ENCODE results near the gene NFIA. TPM values are rescaled to one million over a fixed set of nuclear protein-coding genes. Genes with fewer than 3 reads are reported as not detected.

NFIA gene
- total and polyA plus RNA-seq, 9 of the 15 experiments (the other 6 are each of a cell fraction or from before 2014, with no cell fraction given), result 5.3 to 24.9 (median 9.8) TPM

- TF ChIP-seq MBD1 (CRISPR knock-in tag; IDR thresholded peaks at IDR 0.05), result no peak
- TF ChIP-seq PRDM10 (IDR thresholded peaks at IDR 0.05; ENCODE audit: partially characterized antibody), result no peak
- TF ChIP-seq CHCHD3 (CRISPR knock-in tag; IDR thresholded peaks at IDR 0.05), result no peak
- TF ChIP-seq KLF13 (tag; IDR thresholded peaks at IDR 0.05; ENCODE audit: borderline replicate concordance, low read depth), result no peak
- TF ChIP-seq GTF2A2 (tag; IDR thresholded peaks at IDR 0.05), result no peak
- TF ChIP-seq BCL6 (CRISPR knock-in tag; IDR thresholded peaks at IDR 0.05), result no peak
- TF ChIP-seq ZNF644 (tag; IDR thresholded peaks at IDR 0.05; ENCODE audit: low read depth), result no peak
Observed at GRCh38 chr1:61330018-61330417, 247.7 kb downstream of the NFIA start (continued).
